ENCODE data around the gene EML4. TPM values are rescaled to one million over a fixed set of nuclear protein-coding genes. Genes with fewer than 3 reads are reported as not detected.

The EML4 gene
- total RNA-seq, 1 donor from 2014 or later = 50.8 TPM

- Mint-ChIP-seq H3K27me3 (ENCODE audit: unreplicated experiment) (no peaks in the 10 kb centered on the region), H3K36me3 (ENCODE audit: unreplicated experiment) (no peaks in the 10 kb centered on the region), H3K4me1 (ENCODE audit: low read depth, unreplicated experiment) (no peaks in the 10 kb centered on the region), H3K9me3 (ENCODE audit: unreplicated experiment) (no peaks in the 10 kb centered on the region), H3K4me3 (ENCODE audit: unreplicated experiment) (no peak overlapping the region), H3K27ac (ENCODE audit: unreplicated experiment) (no peak overlapping the region)
- no peak for TF ChIP-seq CTCF (IDR thresholded peaks at IDR 0.05; ENCODE audit: partially characterized antibody, unreplicated experiment)
- DNase-seq = no peak
Measured at GRCh38 chr2:42176992-42177738, 8.0 kb downstream of the EML4 start.

DNA sequence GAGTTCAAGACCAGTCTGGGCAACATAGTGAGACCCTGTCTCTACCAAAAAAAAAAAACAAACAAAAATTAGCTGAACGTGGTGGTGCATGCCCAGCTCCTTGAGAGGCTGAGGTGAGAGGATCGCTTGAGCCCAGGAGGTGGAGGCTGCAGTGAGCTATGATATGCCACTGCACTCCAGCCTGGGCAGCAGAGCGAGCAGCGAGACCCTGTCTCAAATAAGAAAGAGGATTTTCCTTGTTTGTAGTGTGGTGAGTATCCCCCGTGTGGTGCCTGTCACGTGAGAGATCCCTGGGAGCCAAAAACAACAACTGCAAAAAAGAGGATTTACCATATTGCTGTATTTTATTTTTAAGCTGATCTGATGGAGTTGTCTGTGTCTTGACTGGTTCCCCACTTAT lies 9.2 kb downstream of the EML4 start:
- H3K27ac Mint-ChIP-seq (ENCODE audit: unreplicated experiment) = no peak overlapping the region
- DNase-seq = no peak
- no peaks in the 10 kb centered on the region for H3K27me3 Mint-ChIP-seq (ENCODE audit: unreplicated experiment)
- no peaks in the 10 kb centered on the region for H3K9me3 Mint-ChIP-seq (ENCODE audit: unreplicated experiment)
- no peaks in the 10 kb centered on the region for H3K36me3 Mint-ChIP-seq (ENCODE audit: unreplicated experiment)
- TF ChIP-seq CTCF (IDR thresholded peaks at IDR 0.05; ENCODE audit: partially characterized antibody, unreplicated experiment) = no peak
- H3K4me1 Mint-ChIP-seq (ENCODE audit: low read depth, unreplicated experiment) = peaks cover 2% of the 10 kb centered on the region
- no peak overlapping the region for H3K4me3 Mint-ChIP-seq (ENCODE audit: unreplicated experiment)

- H3K36me3 Mint-ChIP-seq (ENCODE audit: unreplicated experiment) = no peaks in the 10 kb centered on the region
- no peak for DNase-seq
- H3K9me3 Mint-ChIP-seq (ENCODE audit: unreplicated experiment) = no peaks in the 10 kb centered on the region
- no peak overlapping the region for H3K27ac Mint-ChIP-seq (ENCODE audit: unreplicated experiment)
- no peak for TF ChIP-seq CTCF (IDR thresholded peaks at IDR 0.05; ENCODE audit: partially characterized antibody, unreplicated experiment)
- H3K4me3 Mint-ChIP-seq (ENCODE audit: unreplicated experiment) = no peak overlapping the region
- H3K27me3 Mint-ChIP-seq (ENCODE audit: unreplicated experiment) = no peaks in the 10 kb centered on the region
- peaks cover 6% of the 10 kb centered on the region for H3K4me1 Mint-ChIP-seq (ENCODE audit: low read depth, unreplicated experiment)
Measured at GRCh38 chr2:42180300-42180699, 11.1 kb downstream of the EML4 start.

- H3K4me3 Mint-ChIP-seq (ENCODE audit: unreplicated experiment) = no peak overlapping the region
- H3K4me1 Mint-ChIP-seq (ENCODE audit: low read depth, unreplicated experiment) = peaks cover 6% of the 10 kb centered on the region
- H3K36me3 Mint-ChIP-seq (ENCODE audit: unreplicated experiment) = no peaks in the 10 kb centered on the region
- no peaks in the 10 kb centered on the region for H3K27me3 Mint-ChIP-seq (ENCODE audit: unreplicated experiment)
- H3K27ac Mint-ChIP-seq (ENCODE audit: unreplicated experiment) = no peak overlapping the region
- no peak for DNase-seq
- TF ChIP-seq CTCF (IDR thresholded peaks at IDR 0.05; ENCODE audit: partially characterized antibody, unreplicated experiment) = no peak
- no peaks in the 10 kb centered on the region for H3K9me3 Mint-ChIP-seq (ENCODE audit: unreplicated experiment)
Measured at GRCh38 chr2:42182654-42183308, 13.6 kb downstream of the EML4 start.

GRCh38 chr2:42183775-42184174 lies 14.6 kb downstream of the EML4 start:
- no peaks in the 10 kb centered on the region for H3K36me3 Mint-ChIP-seq (ENCODE audit: unreplicated experiment)
- no peak for DNase-seq
- H3K27me3 Mint-ChIP-seq (ENCODE audit: unreplicated experiment) = no peaks in the 10 kb centered on the region
- no peak overlapping the region for H3K4me3 Mint-ChIP-seq (ENCODE audit: unreplicated experiment)
- H3K4me1 Mint-ChIP-seq (ENCODE audit: low read depth, unreplicated experiment) = peaks cover 6% of the 10 kb centered on the region
- no peak for TF ChIP-seq CTCF (IDR thresholded peaks at IDR 0.05; ENCODE audit: partially characterized antibody, unreplicated experiment)
- H3K9me3 Mint-ChIP-seq (ENCODE audit: unreplicated experiment) = no peaks in the 10 kb centered on the region
- no peak overlapping the region for H3K27ac Mint-ChIP-seq (ENCODE audit: unreplicated experiment)
